Measurements from ENCODE around the gene ARRDC3.
"Not testable (repeated sequence)": the region's sequence is repeated elsewhere in the genome, so short reads cannot be mapped to it uniquely, and the experiment has no call there.

The ARRDC3 gene

DNA sequence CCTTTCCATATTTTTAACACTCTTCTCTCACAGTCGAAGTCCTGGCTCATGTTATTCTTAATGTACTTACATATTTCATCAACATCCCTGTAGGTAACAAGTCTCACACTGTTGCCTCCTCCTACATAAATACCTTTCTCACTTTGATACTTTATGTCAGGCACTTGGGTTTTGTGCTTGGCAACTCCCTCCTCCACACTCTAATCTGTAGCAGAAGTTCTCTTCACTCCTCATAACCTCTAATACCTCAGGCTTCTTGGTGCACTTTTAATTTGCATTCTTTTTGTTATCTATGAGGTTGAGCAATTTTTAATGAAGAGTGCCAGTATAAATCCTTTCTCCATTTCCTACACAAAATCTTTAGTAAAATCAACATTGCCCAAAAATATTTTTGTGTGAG, 24.1 kb upstream of the ARRDC3 start:
- no peak overlapping the region for H3K9ac ChIP-seq
- H3K79me2 ChIP-seq (ENCODE audit: insufficient read depth, low read depth) = no peaks in the 10 kb centered on the region
- H2AFZ ChIP-seq (ENCODE audit: low read depth) = no peak overlapping the region
- no peaks in the 10 kb centered on the region for H3K4me1 ChIP-seq (ENCODE audit: low read depth, poor library complexity, severe bottlenecking)
- H4K20me1 ChIP-seq (ENCODE audit: insufficient read depth) = no peaks in the 10 kb centered on the region
- no peak overlapping the region for H3K4me2 ChIP-seq
- H3K36me3 ChIP-seq (ENCODE audit: insufficient read depth) = no peaks in the 10 kb centered on the region
- no peak for TF ChIP-seq CTCF (conservative IDR thresholded peaks at IDR 0.05; ENCODE audit: low read depth, low read length)
- H3K27ac ChIP-seq = no peak overlapping the region
- no peak overlapping the region for H3K4me3 ChIP-seq (IDR thresholded peaks at IDR 0.05; ENCODE audit: insufficient read depth, low read depth, low read length)
- no peaks in the 10 kb centered on the region for H3K27me3 ChIP-seq (ENCODE audit: insufficient read depth, low read depth)

DNA sequence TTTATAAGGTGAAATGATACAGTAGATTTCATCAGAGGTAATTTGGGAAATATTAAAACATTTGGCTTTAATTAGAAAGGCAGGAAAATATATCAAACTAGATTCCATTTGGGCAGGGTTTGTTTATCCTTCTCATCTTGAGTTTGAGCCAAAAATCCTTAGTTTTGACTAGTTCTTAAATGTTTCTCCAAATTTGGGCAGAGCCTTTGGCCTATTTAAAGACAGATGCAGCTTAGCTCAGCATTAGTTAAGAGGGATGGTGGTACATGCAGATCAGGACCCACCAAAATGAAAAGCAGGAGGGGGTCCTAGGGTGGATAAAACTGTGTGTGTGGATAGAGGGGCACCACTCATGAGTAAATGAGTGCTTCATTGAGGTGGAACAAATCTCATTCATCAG, 20.3 kb upstream of the ARRDC3 start:
- H3K79me2 ChIP-seq (ENCODE audit: insufficient read depth, low read depth) = no peaks in the 10 kb centered on the region
- no peak overlapping the region for H2AFZ ChIP-seq (ENCODE audit: low read depth)
- H3K4me3 ChIP-seq (IDR thresholded peaks at IDR 0.05; ENCODE audit: insufficient read depth, low read depth, low read length) = no peak overlapping the region
- H3K27ac ChIP-seq = no peak overlapping the region
- peaks cover 2% of the 10 kb centered on the region for H3K4me1 ChIP-seq (ENCODE audit: low read depth, poor library complexity, severe bottlenecking)
- H3K9ac ChIP-seq = no peak overlapping the region
- no peaks in the 10 kb centered on the region for H4K20me1 ChIP-seq (ENCODE audit: insufficient read depth)
- no peak overlapping the region for H3K4me2 ChIP-seq
- no peak for TF ChIP-seq CTCF (conservative IDR thresholded peaks at IDR 0.05; ENCODE audit: low read depth, low read length)
- H3K27me3 ChIP-seq (ENCODE audit: insufficient read depth, low read depth) = no peaks in the 10 kb centered on the region
- H3K36me3 ChIP-seq (ENCODE audit: insufficient read depth) = no peaks in the 10 kb centered on the region

DNA sequence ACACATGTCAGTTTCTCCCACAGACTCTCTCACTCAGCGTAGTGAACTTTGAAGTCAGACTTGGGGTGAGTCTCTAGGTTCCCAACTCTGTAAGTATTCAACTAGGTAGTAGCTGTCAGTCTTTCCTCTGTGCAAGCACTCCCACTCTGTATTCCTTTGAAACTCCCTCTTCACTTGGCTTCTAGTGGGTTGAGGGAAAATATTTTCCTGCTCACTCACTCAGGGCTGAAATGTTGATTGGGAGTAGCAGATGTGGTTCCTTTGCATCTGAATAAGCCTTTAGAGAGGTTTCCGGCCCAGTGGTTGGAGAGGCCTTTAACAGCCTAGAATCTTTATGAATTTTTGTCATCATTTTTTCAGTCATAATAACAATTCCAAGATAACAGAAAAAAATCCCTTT, 18.1 kb upstream of the ARRDC3 start:
- Histone ChIP-seq H4K20me1 (ENCODE audit: insufficient read depth) (no peaks in the 10 kb centered on the region), H3K4me1 (ENCODE audit: low read depth, poor library complexity, severe bottlenecking) (peaks cover 13% of the 10 kb centered on the region), H3K36me3 (ENCODE audit: insufficient read depth) (no peaks in the 10 kb centered on the region), H3K4me2 (no peak overlapping the region), H3K79me2 (ENCODE audit: insufficient read depth, low read depth) (no peaks in the 10 kb centered on the region), H3K4me3 (IDR thresholded peaks at IDR 0.05; ENCODE audit: insufficient read depth, low read depth, low read length) (no peak overlapping the region), H3K27me3 (ENCODE audit: insufficient read depth, low read depth) (no peaks in the 10 kb centered on the region), H3K9ac (no peak overlapping the region), H3K27ac (no peak overlapping the region), H2AFZ (ENCODE audit: low read depth) (no peak overlapping the region)
- TF ChIP-seq CTCF (conservative IDR thresholded peaks at IDR 0.05; ENCODE audit: low read depth, low read length) = no peak

DNA sequence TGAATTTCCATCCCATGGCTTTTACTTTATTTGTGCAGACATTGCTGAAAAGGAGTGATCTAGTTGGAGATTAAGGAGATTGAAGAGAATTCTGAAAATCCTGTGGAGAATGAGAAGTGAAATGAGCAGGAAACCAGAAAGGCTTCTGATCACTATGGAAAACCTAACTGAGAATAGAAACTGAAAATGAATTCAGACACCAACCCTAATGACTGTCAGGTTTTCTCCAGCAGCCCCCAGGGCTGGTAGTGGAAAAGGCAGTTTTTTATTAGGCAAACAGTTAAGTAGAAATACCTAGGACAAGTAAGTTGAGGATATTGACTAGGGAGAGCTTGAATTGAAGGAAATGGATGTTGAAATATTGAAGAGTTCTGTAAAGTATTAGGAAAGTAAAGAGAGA, 14.7 kb upstream of the ARRDC3 start:
- Histone ChIP-seq H3K27me3 (ENCODE audit: insufficient read depth, low read depth) (no peaks in the 10 kb centered on the region), H3K27ac (no peak overlapping the region), H3K4me1 (ENCODE audit: low read depth, poor library complexity, severe bottlenecking) (peaks cover 13% of the 10 kb centered on the region), H3K4me2 (peak overlapping the region; percentile 39; the same call in 1 of the 2 replicates), H4K20me1 (ENCODE audit: insufficient read depth) (no peaks in the 10 kb centered on the region), H3K4me3 (IDR thresholded peaks at IDR 0.05; ENCODE audit: insufficient read depth, low read depth, low read length) (no peak overlapping the region), H3K36me3 (ENCODE audit: insufficient read depth) (no peaks in the 10 kb centered on the region), H3K79me2 (ENCODE audit: insufficient read depth, low read depth) (no peaks in the 10 kb centered on the region), H2AFZ (ENCODE audit: low read depth) (no peak overlapping the region), H3K9ac (no peak overlapping the region)
- no peak for TF ChIP-seq CTCF (conservative IDR thresholded peaks at IDR 0.05; ENCODE audit: low read depth, low read length)

DNA sequence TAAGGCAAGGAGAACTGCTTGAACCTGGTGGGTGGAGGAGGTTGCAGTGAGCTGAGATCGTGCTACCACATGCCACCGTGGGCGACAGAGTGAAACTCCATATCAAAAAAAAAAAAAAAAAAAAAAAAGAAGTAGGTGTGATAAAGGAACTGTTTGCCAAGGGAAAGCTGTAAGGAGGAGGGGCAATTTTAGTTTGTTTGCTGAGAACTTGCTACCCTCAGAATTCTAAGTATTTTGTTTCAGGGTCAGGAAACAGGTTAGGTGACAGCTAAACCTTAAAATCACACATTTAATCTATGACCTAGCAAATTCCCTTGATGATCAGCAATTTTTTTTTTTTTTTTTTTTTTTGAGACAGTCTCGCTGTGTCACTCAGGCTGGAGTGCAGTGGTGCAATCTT, 7.2 kb upstream of the ARRDC3 start:
- Histone ChIP-seq H3K36me3 (ENCODE audit: insufficient read depth) (no peaks in the 10 kb centered on the region), H2AFZ (ENCODE audit: low read depth) (no peak overlapping the region), H3K27ac (no peak overlapping the region), H3K4me1 (ENCODE audit: low read depth, poor library complexity, severe bottlenecking) (peaks cover 21% of the 10 kb centered on the region), H3K27me3 (ENCODE audit: insufficient read depth, low read depth) (no peaks in the 10 kb centered on the region), H3K4me2 (no peak overlapping the region), H3K4me3 (IDR thresholded peaks at IDR 0.05; ENCODE audit: insufficient read depth, low read depth, low read length) (no peak overlapping the region), H4K20me1 (ENCODE audit: insufficient read depth) (no peaks in the 10 kb centered on the region), H3K79me2 (ENCODE audit: insufficient read depth, low read depth) (no peaks in the 10 kb centered on the region), H3K9ac (no peak overlapping the region)
- TF ChIP-seq CTCF (conservative IDR thresholded peaks at IDR 0.05; ENCODE audit: low read depth, low read length) = no peak

- H3K4me1 ChIP-seq (ENCODE audit: low read depth, poor library complexity, severe bottlenecking) = peaks cover 27% of the 10 kb centered on the region
- not testable (repeated sequence) for H4K20me1 ChIP-seq (ENCODE audit: insufficient read depth); H2AFZ ChIP-seq (ENCODE audit: low read depth); H3K79me2 ChIP-seq (ENCODE audit: insufficient read depth, low read depth); H3K27ac ChIP-seq; H3K4me2 ChIP-seq; H3K27me3 ChIP-seq (ENCODE audit: insufficient read depth, low read depth); H3K36me3 ChIP-seq (ENCODE audit: insufficient read depth); H3K4me3 ChIP-seq (IDR thresholded peaks at IDR 0.05; ENCODE audit: insufficient read depth, low read depth, low read length); H3K9ac ChIP-seq
Observed at GRCh38 chr5:91389555-91389954, 6.4 kb upstream of the ARRDC3 start.

All from KMS-11 (cell line).